Suprapubic skin (tissue), 4 donors: ENCODE measurements around the gene HOMER1.

Experiments used
- EP300 ChIP-seq: sonication (generic); formaldehyde crosslinking; IDR thresholded peaks from one replicate; pipeline ENCODE4 v1.6.1; 2017; ENCODE audit warnings: antibody characterized with exemption
- POLR2A ChIP-seq, 2 donors: fragments of 450-650 bp; IDR thresholded peaks; one replicate each; pipeline ENCODE4 v1.6.1; 2017; ENCODE audit warnings: antibody characterized with exemption in 2 of 2, mild to moderate bottlenecking in 2 of 2, moderate library complexity in 2 of 2
- POLR2AphosphoS5 ChIP-seq, 3 donors: sonication (generic); formaldehyde crosslinking; IDR thresholded peaks; one replicate each; pipeline ENCODE4 v1.6.1; 2017; ENCODE audit warnings: antibody characterized with exemption in 3 of 3
- TF ChIP-seq, protein P1 (sequence below), 2 donors: fragments of 200-600 bp in 1 of 2; fragments of 450-650 bp in 1 of 2; sonication (generic) in 1 of 2; IDR thresholded peaks; one replicate each; pipeline ENCODE4 v1.5.1; 2016 to 2019; ENCODE audit warnings: antibody characterized with exemption in 2 of 2, mild to moderate bottlenecking in 1 of 2, moderate library complexity in 1 of 2

DNA sequence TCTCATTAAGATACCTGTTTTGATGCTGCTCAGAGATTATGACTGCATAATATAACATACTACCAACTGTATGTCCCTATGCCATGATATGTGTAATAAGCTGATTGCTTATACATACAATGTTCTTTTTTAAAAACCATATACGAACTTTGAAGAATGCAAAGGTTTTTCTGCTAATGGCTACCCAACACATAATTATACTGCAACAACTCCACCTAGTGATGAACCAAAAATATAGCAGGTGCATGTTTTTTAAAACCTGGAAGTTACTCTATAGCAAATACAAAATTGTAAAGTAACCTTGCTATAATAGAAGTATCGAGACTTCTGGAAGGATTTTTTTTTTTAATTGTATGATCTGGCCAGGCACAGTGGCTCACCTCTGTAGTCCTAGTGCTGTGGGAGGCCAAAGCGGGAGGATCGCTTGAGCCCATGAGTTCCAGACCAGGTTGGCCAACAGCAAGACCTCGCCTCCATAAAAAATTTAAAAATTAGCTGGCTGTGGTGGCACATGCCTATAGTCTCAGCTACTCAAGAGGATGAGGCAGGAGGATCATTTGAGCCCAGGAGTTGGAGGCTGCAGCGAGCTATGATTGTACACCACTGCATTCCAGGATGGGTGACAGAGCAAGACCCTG, 49.1 kb downstream of the HOMER1 start:
- TF ChIP-seq POLR2A (IDR thresholded peaks at IDR 0.05) (no peak), EP300 (no peak), POLR2AphosphoS5 (IDR thresholded peaks at IDR 0.05) (no peak)
- TF ChIP-seq, protein P1, sequence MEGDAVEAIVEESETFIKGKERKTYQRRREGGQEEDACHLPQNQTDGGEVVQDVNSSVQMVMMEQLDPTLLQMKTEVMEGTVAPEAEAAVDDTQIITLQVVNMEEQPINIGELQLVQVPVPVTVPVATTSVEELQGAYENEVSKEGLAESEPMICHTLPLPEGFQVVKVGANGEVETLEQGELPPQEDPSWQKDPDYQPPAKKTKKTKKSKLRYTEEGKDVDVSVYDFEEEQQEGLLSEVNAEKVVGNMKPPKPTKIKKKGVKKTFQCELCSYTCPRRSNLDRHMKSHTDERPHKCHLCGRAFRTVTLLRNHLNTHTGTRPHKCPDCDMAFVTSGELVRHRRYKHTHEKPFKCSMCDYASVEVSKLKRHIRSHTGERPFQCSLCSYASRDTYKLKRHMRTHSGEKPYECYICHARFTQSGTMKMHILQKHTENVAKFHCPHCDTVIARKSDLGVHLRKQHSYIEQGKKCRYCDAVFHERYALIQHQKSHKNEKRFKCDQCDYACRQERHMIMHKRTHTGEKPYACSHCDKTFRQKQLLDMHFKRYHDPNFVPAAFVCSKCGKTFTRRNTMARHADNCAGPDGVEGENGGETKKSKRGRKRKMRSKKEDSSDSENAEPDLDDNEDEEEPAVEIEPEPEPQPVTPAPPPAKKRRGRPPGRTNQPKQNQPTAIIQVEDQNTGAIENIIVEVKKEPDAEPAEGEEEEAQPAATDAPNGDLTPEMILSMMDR (IDR thresholded peaks at IDR 0.05) = peak; percentile 9 to 28
